ENCODE data around the gene KPNA5. TPM values are rescaled to one million over a fixed set of nuclear protein-coding genes. Genes with fewer than 3 reads are reported as not detected.

KPNA5 gene
- total RNA-seq, 4 donors from 2014 or later, result 0.20 to 5.6 (median 2.2) TPM

GRCh38 chr6:116766506-116767176 is 85.6 kb downstream of the KPNA5 start:
- H3K4me1 ChIP-seq, result peaks cover 0 to 17% (median 5%) of the 10 kb centered on the region in 4 donors
- H3K9me3 ChIP-seq, result no peaks in the 10 kb centered on the region
- no peak for DNase-seq
- 69 to 73% methylated on average over 5 of the region's 5 CpGs for WGBS, 2 donors (ENCODE audit: low coverage in 1 of 2)
- intact Hi-C loops (cut with DNase I; ENCODE audit: low total_unique reads), result no loop called here
- in situ Hi-C loops (cut with MboI; ENCODE audit: low pct_ligation_motif_present in 1 of 4, low pct_unique_long_range_greater_than_20kb in 1 of 4, low sequenced_read_pairs in 3 of 4), result no loop called here
- peaks cover 59% of the 10 kb centered on the region for H3K27me3 ChIP-seq
- no peak overlapping the region for H3K4me3 ChIP-seq
- H3K36me3 ChIP-seq, result no peaks in the 10 kb centered on the region
- H3K27ac ChIP-seq, result no peak overlapping the region
- TF ChIP-seq, protein P1, sequence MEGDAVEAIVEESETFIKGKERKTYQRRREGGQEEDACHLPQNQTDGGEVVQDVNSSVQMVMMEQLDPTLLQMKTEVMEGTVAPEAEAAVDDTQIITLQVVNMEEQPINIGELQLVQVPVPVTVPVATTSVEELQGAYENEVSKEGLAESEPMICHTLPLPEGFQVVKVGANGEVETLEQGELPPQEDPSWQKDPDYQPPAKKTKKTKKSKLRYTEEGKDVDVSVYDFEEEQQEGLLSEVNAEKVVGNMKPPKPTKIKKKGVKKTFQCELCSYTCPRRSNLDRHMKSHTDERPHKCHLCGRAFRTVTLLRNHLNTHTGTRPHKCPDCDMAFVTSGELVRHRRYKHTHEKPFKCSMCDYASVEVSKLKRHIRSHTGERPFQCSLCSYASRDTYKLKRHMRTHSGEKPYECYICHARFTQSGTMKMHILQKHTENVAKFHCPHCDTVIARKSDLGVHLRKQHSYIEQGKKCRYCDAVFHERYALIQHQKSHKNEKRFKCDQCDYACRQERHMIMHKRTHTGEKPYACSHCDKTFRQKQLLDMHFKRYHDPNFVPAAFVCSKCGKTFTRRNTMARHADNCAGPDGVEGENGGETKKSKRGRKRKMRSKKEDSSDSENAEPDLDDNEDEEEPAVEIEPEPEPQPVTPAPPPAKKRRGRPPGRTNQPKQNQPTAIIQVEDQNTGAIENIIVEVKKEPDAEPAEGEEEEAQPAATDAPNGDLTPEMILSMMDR (IDR thresholded peaks at IDR 0.05), result no peak
- TF ChIP-seq EP300 (IDR thresholded peaks at IDR 0.05; ENCODE audit: low read depth) (no peak), POLR2A (IDR thresholded peaks at IDR 0.05) (no peak), POLR2AphosphoS5 (IDR thresholded peaks at IDR 0.05) (no peak)

DNA sequence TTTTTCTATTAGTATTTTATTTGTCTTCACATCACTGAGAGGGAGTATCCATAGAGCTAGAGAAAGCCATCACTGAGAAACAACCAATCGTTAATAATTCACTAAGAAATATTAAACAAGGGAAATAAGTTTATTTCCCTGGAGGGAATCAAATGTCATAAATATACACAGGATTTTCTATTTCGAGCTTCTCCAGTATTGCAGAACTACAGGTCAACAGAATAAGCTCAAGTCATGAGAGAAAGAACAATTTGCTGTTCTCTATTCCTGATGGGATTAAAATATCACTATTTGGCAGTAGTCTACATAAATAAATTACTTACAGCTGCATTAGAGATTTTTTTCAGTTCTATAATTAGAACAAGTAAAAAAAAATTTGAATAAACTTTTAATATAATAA is 86.7 kb downstream of the KPNA5 start:
- H3K27ac ChIP-seq, result no peak overlapping the region
- H3K4me3 ChIP-seq, result no peak overlapping the region
- in situ Hi-C loops (cut with MboI; ENCODE audit: low pct_ligation_motif_present in 1 of 4, low pct_unique_long_range_greater_than_20kb in 1 of 4, low sequenced_read_pairs in 3 of 4), result no loop called here
- no peaks in the 10 kb centered on the region for H3K36me3 ChIP-seq
- H3K9me3 ChIP-seq, result no peaks in the 10 kb centered on the region
- intact Hi-C loops (cut with DNase I; ENCODE audit: low total_unique reads), result no loop called here
- 56 to 77% methylated on average over 2 of the region's 2 CpGs for WGBS, 2 donors (ENCODE audit: low coverage in 1 of 2)
- peaks cover 51% of the 10 kb centered on the region for H3K27me3 ChIP-seq
- TF ChIP-seq POLR2A (IDR thresholded peaks at IDR 0.05) (no peak), EP300 (IDR thresholded peaks at IDR 0.05; ENCODE audit: low read depth) (no peak), POLR2AphosphoS5 (IDR thresholded peaks at IDR 0.05) (no peak)
- DNase-seq, result no peak
- H3K4me1 ChIP-seq, result peaks cover 0 to 17% (median 5%) of the 10 kb centered on the region in 4 donors

- H3K27me3 ChIP-seq, result peaks cover 3% of the 10 kb centered on the region
- H3K9me3 ChIP-seq, result no peaks in the 10 kb centered on the region
- intact Hi-C loops (cut with DNase I; ENCODE audit: low total_unique reads) (no loop called here), in situ Hi-C loops (cut with MboI; ENCODE audit: low pct_ligation_motif_present in 1 of 4, low pct_unique_long_range_greater_than_20kb in 1 of 4, low sequenced_read_pairs in 3 of 4) (no loop called here)
- no peak for TF ChIP-seq EP300 (IDR thresholded peaks at IDR 0.05; ENCODE audit: low read depth)
- TF ChIP-seq, protein P1 (IDR thresholded peaks at IDR 0.05), result no peak
- TF ChIP-seq POLR2A (IDR thresholded peaks at IDR 0.05), result no peak
- no peak for TF ChIP-seq POLR2AphosphoS5 (IDR thresholded peaks at IDR 0.05)
- H3K36me3 ChIP-seq, result no peaks in the 10 kb centered on the region
- H3K4me1 ChIP-seq, result no peaks in the 10 kb centered on the region
- H3K4me3 ChIP-seq, result no peak overlapping the region
- DNase-seq, result no peak
- 57 to 58% methylated on average over 1 of the region's 1 CpG for WGBS, 2 donors (ENCODE audit: low coverage in 1 of 2)
- H3K27ac ChIP-seq, result no peak overlapping the region
Measured at GRCh38 chr6:116772450-116772849, 91.4 kb downstream of the KPNA5 start.

DNA sequence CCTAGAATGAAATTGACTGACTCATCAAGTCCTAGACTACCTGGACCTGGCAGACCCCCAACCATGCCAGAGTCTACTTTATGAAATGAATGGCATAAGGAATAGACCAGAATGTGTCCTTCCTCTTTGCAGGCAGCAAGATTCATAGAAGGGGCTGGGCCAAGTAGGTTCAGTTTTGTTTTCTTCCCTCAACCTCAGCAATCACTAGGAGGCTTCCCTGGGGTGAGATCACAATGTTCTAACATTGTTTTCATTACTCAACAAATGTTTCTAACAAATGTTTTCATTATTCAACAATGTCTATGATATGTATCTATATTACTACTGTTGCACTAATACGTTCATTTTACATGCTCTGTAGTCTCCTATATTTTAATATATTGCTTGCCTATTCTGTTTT is 92.9 kb downstream of the KPNA5 start:
- Histone ChIP-seq H3K27ac (no peak overlapping the region), H3K9me3 (no peaks in the 10 kb centered on the region), H3K36me3 (no peaks in the 10 kb centered on the region), H3K27me3 (peaks cover 3% of the 10 kb centered on the region), H3K4me3 (no peak overlapping the region), H3K4me1 (no peaks in the 10 kb centered on the region)
- TF ChIP-seq POLR2A (IDR thresholded peaks at IDR 0.05) (no peak), POLR2AphosphoS5 (IDR thresholded peaks at IDR 0.05) (no peak), EP300 (IDR thresholded peaks at IDR 0.05; ENCODE audit: low read depth) (no peak)
- TF ChIP-seq, protein P1 (IDR thresholded peaks at IDR 0.05), result no peak
- DNase-seq, result no peak
- WGBS, 2 donors (ENCODE audit: low coverage in 1 of 2), result 75 to 80% methylated on average over 1 of the region's 1 CpG
- in situ Hi-C loops (cut with MboI; ENCODE audit: low pct_ligation_motif_present in 1 of 4, low pct_unique_long_range_greater_than_20kb in 1 of 4, low sequenced_read_pairs in 3 of 4) (no loop called here), intact Hi-C loops (cut with DNase I; ENCODE audit: low total_unique reads) (no loop called here)

Measured in transverse colon (tissue), 4 donors.